ENCODE results near the gene MRM2. TPM values are rescaled to one million over a fixed set of nuclear protein-coding genes. Genes with fewer than 3 reads are reported as not detected.

The MRM2 gene
- total RNA-seq, 1 donor from 2014 or later, result 48.6 TPM

- intact Hi-C loops (cut with micrococcal nuclease), result no loop called here
- Mint-ChIP-seq H3K4me3 (no peak overlapping the region), H3K4me1 (ENCODE audit: low read depth) (no peaks in the 10 kb centered on the region), H3K9me3 (no peaks in the 10 kb centered on the region), H3K36me3 (ENCODE audit: low read depth) (peaks cover 25% of the 10 kb centered on the region), H3K27me3 (ENCODE audit: insufficient read depth) (no peaks in the 10 kb centered on the region), H3K27ac (no peak overlapping the region)
- DNase-seq (ENCODE audit: low spot score), result no peak
Measured at GRCh38 chr7:2220506-2220905, 21.5 kb downstream of the MRM2 start.

GRCh38 chr7:2220030-2220429 is 22.0 kb downstream of the MRM2 start:
- no peaks in the 10 kb centered on the region for H3K27me3 Mint-ChIP-seq (ENCODE audit: insufficient read depth)

GRCh38 chr7:2219606-2220005 is 22.4 kb downstream of the MRM2 start:
- intact Hi-C loops (cut with micrococcal nuclease), result no loop called here
- H3K36me3 Mint-ChIP-seq (ENCODE audit: low read depth), result peaks cover 25% of the 10 kb centered on the region
- no peaks in the 10 kb centered on the region for H3K27me3 Mint-ChIP-seq (ENCODE audit: insufficient read depth)
- no peak for DNase-seq (ENCODE audit: low spot score)
- H3K27ac Mint-ChIP-seq, result no peak overlapping the region
- H3K4me1 Mint-ChIP-seq (ENCODE audit: low read depth), result no peaks in the 10 kb centered on the region
- H3K9me3 Mint-ChIP-seq, result no peaks in the 10 kb centered on the region
- no peak overlapping the region for H3K4me3 Mint-ChIP-seq

More at GRCh38 chr7:2220030-2220429, 22.0 kb downstream of the MRM2 start:
- intact Hi-C loops (cut with micrococcal nuclease), result no loop called here
- Mint-ChIP-seq H3K36me3 (ENCODE audit: low read depth) (peaks cover 23% of the 10 kb centered on the region), H3K4me1 (ENCODE audit: low read depth) (no peaks in the 10 kb centered on the region), H3K4me3 (no peak overlapping the region), H3K9me3 (no peaks in the 10 kb centered on the region), H3K27ac (no peak overlapping the region)
- DNase-seq (ENCODE audit: low spot score), result no peak

GRCh38 chr7:2219136-2219535 is 22.9 kb downstream of the MRM2 start:
- Mint-ChIP-seq H3K27ac (no peak overlapping the region), H3K36me3 (ENCODE audit: low read depth) (peaks cover 23% of the 10 kb centered on the region), H3K4me3 (no peak overlapping the region), H3K4me1 (ENCODE audit: low read depth) (no peaks in the 10 kb centered on the region), H3K27me3 (ENCODE audit: insufficient read depth) (no peaks in the 10 kb centered on the region), H3K9me3 (no peaks in the 10 kb centered on the region)
- intact Hi-C loops (cut with micrococcal nuclease), result no loop called here
- no peak for DNase-seq (ENCODE audit: low spot score)

GRCh38 chr7:2218444-2218785 is 23.6 kb downstream of the MRM2 start:
- H3K4me3 Mint-ChIP-seq, result no peak overlapping the region
- no peaks in the 10 kb centered on the region for H3K27me3 Mint-ChIP-seq (ENCODE audit: insufficient read depth)
- no peaks in the 10 kb centered on the region for H3K4me1 Mint-ChIP-seq (ENCODE audit: low read depth)
- no peak for DNase-seq (ENCODE audit: low spot score)
- intact Hi-C loops (cut with micrococcal nuclease), result no loop called here
- H3K27ac Mint-ChIP-seq, result no peak overlapping the region
- peaks cover 24% of the 10 kb centered on the region for H3K36me3 Mint-ChIP-seq (ENCODE audit: low read depth)
- no peaks in the 10 kb centered on the region for H3K9me3 Mint-ChIP-seq

- no peaks in the 10 kb centered on the region for H3K9me3 Mint-ChIP-seq
- no peaks in the 10 kb centered on the region for H3K4me1 Mint-ChIP-seq (ENCODE audit: low read depth)
- no peak overlapping the region for H3K27ac Mint-ChIP-seq
Measured at GRCh38 chr7:2217716-2218443, 24.1 kb downstream of the MRM2 start.

GRCh38 chr7:2217206-2217605 is 24.8 kb downstream of the MRM2 start:
- Mint-ChIP-seq H3K36me3 (ENCODE audit: low read depth) (peaks cover 30% of the 10 kb centered on the region), H3K9me3 (no peaks in the 10 kb centered on the region), H3K27me3 (ENCODE audit: insufficient read depth) (no peaks in the 10 kb centered on the region), H3K4me1 (ENCODE audit: low read depth) (no peaks in the 10 kb centered on the region), H3K27ac (no peak overlapping the region), H3K4me3 (no peak overlapping the region)
- intact Hi-C loops (cut with micrococcal nuclease), result no loop called here
- no peak for DNase-seq (ENCODE audit: low spot score)

More at GRCh38 chr7:2217716-2218443, 24.1 kb downstream of the MRM2 start:
- H3K4me3 Mint-ChIP-seq, result no peak overlapping the region
- no peaks in the 10 kb centered on the region for H3K27me3 Mint-ChIP-seq (ENCODE audit: insufficient read depth)
- intact Hi-C loops (cut with micrococcal nuclease), result no loop called here
- peaks cover 24% of the 10 kb centered on the region for H3K36me3 Mint-ChIP-seq (ENCODE audit: low read depth)
- no peak for DNase-seq (ENCODE audit: low spot score)

GRCh38 chr7:2215851-2216250 is 26.2 kb downstream of the MRM2 start:
- no peaks in the 10 kb centered on the region for H3K4me1 Mint-ChIP-seq (ENCODE audit: low read depth)
- no peak for DNase-seq (ENCODE audit: low spot score)
- no peak overlapping the region for H3K27ac Mint-ChIP-seq
- no peaks in the 10 kb centered on the region for H3K9me3 Mint-ChIP-seq
- H3K4me3 Mint-ChIP-seq, result no peak overlapping the region
- H3K27me3 Mint-ChIP-seq (ENCODE audit: insufficient read depth), result no peaks in the 10 kb centered on the region
- intact Hi-C loops (cut with micrococcal nuclease), result no loop called here
- peaks cover 27% of the 10 kb centered on the region for H3K36me3 Mint-ChIP-seq (ENCODE audit: low read depth)

- DNase-seq (ENCODE audit: low spot score), result no peak
- no peak overlapping the region for H3K4me3 Mint-ChIP-seq
- peaks cover 27% of the 10 kb centered on the region for H3K36me3 Mint-ChIP-seq (ENCODE audit: low read depth)
- no peaks in the 10 kb centered on the region for H3K27me3 Mint-ChIP-seq (ENCODE audit: insufficient read depth)
- H3K4me1 Mint-ChIP-seq (ENCODE audit: low read depth), result no peaks in the 10 kb centered on the region
- no peaks in the 10 kb centered on the region for H3K9me3 Mint-ChIP-seq
- intact Hi-C loops (cut with micrococcal nuclease), result no loop called here
- H3K27ac Mint-ChIP-seq, result no peak overlapping the region
Measured at GRCh38 chr7:2214636-2215035, 27.4 kb downstream of the MRM2 start.

- intact Hi-C loops (cut with micrococcal nuclease), result no loop called here
- Mint-ChIP-seq H3K27me3 (ENCODE audit: insufficient read depth) (no peaks in the 10 kb centered on the region), H3K4me1 (ENCODE audit: low read depth) (no peaks in the 10 kb centered on the region)
Measured at GRCh38 chr7:2213551-2214215, 28.3 kb downstream of the MRM2 start.

GRCh38 chr7:2212906-2213305 is 29.1 kb downstream of the MRM2 start:
- no peaks in the 10 kb centered on the region for H3K9me3 Mint-ChIP-seq
- DNase-seq (ENCODE audit: low spot score), result no peak
- H3K36me3 Mint-ChIP-seq (ENCODE audit: low read depth), result peaks cover 27% of the 10 kb centered on the region
- H3K27ac Mint-ChIP-seq, result no peak overlapping the region
- H3K4me1 Mint-ChIP-seq (ENCODE audit: low read depth), result no peaks in the 10 kb centered on the region
- intact Hi-C loops (cut with micrococcal nuclease), result no loop called here
- H3K27me3 Mint-ChIP-seq (ENCODE audit: insufficient read depth), result no peaks in the 10 kb centered on the region
- H3K4me3 Mint-ChIP-seq, result no peak overlapping the region

More at GRCh38 chr7:2213551-2214215, 28.3 kb downstream of the MRM2 start:
- peaks cover 28% of the 10 kb centered on the region for H3K36me3 Mint-ChIP-seq (ENCODE audit: low read depth)
- H3K4me3 Mint-ChIP-seq, result no peak overlapping the region
- no peak overlapping the region for H3K27ac Mint-ChIP-seq
- DNase-seq (ENCODE audit: low spot score), result no peak
- H3K9me3 Mint-ChIP-seq, result no peaks in the 10 kb centered on the region

GRCh38 chr7:2211926-2212325 is 30.1 kb downstream of the MRM2 start:
- peaks cover 26% of the 10 kb centered on the region for H3K36me3 Mint-ChIP-seq (ENCODE audit: low read depth)
- DNase-seq (ENCODE audit: low spot score), result no peak
- H3K27ac Mint-ChIP-seq, result no peak overlapping the region
- no peaks in the 10 kb centered on the region for H3K4me1 Mint-ChIP-seq (ENCODE audit: low read depth)
- H3K4me3 Mint-ChIP-seq, result no peak overlapping the region
- no peaks in the 10 kb centered on the region for H3K9me3 Mint-ChIP-seq
- intact Hi-C loops (cut with micrococcal nuclease), result no loop called here
- H3K27me3 Mint-ChIP-seq (ENCODE audit: insufficient read depth), result no peaks in the 10 kb centered on the region

- no peaks in the 10 kb centered on the region for H3K27me3 Mint-ChIP-seq (ENCODE audit: insufficient read depth)
- no peak overlapping the region for H3K27ac Mint-ChIP-seq
- no peak overlapping the region for H3K4me3 Mint-ChIP-seq
- no peak for DNase-seq (ENCODE audit: low spot score)
- no peaks in the 10 kb centered on the region for H3K9me3 Mint-ChIP-seq
- peaks cover 25% of the 10 kb centered on the region for H3K36me3 Mint-ChIP-seq (ENCODE audit: low read depth)
- intact Hi-C loops (cut with micrococcal nuclease), result no loop called here
- H3K4me1 Mint-ChIP-seq (ENCODE audit: low read depth), result no peaks in the 10 kb centered on the region
Measured at GRCh38 chr7:2211259-2211880, 30.6 kb downstream of the MRM2 start.

All from activated T-helper 1 cell treated with anti-CD3 and anti-CD28 coated beads, Interleukin-12 subunit alpha, Interleukin-12 subunit beta, Interleukin-2, Interleukin-4 antibody, amounts not matched to agents 30 ng/mL and 10 ng/mL and 1 ng/mL, durations not matched to agents 14 hours and 24 hours and 36 hours (primary cell).